ENCODE data around the gene WDR73. TPM values are rescaled to one million over a fixed set of nuclear protein-coding genes. Genes with fewer than 3 reads are reported as not detected.

The WDR73 gene
- total RNA-seq, 1 donor from 2014 or later, result 51.8 TPM

DNA sequence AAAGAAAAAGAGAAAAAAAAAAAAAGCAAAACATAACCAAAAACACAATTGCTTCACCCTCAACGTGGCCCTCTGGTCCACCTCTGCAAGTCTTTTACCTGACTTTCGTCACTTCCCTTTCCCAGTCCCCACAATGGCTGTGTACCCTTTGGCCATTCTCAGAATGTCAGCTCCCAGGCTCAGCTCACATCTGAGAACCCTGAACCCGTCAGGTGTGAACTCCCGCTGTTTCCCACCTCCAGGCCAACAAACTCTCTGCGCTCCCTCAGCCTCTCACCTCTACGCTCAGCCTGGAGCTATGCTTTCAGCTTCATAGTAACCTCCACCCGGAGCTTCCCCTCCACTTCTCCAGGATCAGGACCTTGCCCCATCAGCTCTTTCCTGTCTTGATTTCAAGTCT, 29.7 kb downstream of the WDR73 start:
- Mint-ChIP-seq H3K9me3 (peaks cover 20% of the 10 kb centered on the region), H3K27me3 (no peaks in the 10 kb centered on the region), H3K36me3 (peaks cover 54% of the 10 kb centered on the region), H3K27ac (no peak overlapping the region), H3K4me3 (no peak overlapping the region), H3K4me1 (ENCODE audit: unreplicated experiment) (no peaks in the 10 kb centered on the region)
- DNase-seq (ENCODE audit: extremely low spot score, unreplicated experiment), result no peak
- TF ChIP-seq, protein P1, sequence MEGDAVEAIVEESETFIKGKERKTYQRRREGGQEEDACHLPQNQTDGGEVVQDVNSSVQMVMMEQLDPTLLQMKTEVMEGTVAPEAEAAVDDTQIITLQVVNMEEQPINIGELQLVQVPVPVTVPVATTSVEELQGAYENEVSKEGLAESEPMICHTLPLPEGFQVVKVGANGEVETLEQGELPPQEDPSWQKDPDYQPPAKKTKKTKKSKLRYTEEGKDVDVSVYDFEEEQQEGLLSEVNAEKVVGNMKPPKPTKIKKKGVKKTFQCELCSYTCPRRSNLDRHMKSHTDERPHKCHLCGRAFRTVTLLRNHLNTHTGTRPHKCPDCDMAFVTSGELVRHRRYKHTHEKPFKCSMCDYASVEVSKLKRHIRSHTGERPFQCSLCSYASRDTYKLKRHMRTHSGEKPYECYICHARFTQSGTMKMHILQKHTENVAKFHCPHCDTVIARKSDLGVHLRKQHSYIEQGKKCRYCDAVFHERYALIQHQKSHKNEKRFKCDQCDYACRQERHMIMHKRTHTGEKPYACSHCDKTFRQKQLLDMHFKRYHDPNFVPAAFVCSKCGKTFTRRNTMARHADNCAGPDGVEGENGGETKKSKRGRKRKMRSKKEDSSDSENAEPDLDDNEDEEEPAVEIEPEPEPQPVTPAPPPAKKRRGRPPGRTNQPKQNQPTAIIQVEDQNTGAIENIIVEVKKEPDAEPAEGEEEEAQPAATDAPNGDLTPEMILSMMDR (conservative IDR thresholded peaks at IDR 0.05), result no peak

DNA sequence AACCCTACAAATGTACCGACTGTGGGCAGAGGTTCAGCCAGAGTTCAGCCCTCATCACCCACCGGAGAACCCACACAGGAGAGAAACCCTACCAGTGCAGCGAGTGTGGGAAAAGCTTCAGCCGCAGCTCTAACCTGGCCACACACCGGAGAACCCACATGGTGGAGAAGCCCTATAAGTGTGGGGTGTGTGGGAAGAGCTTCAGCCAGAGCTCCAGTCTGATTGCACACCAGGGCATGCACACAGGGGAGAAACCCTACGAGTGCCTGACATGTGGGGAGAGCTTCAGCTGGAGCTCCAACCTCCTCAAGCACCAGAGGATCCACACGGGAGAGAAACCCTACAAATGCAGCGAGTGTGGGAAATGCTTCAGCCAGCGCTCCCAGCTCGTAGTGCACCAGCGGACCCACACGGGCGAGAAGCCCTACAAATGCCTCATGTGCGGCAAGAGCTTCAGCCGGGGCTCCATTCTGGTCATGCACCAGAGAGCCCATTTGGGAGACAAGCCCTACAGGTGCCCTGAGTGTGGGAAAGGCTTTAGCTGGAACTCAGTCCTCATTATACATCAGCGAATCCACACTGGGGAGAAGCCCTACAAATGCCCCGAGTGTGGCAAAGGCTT, 32.6 kb downstream of the WDR73 start:
- Mint-ChIP-seq H3K4me3 (no peak overlapping the region), H3K27me3 (no peaks in the 10 kb centered on the region), H3K9me3 (peaks cover 20% of the 10 kb centered on the region), H3K4me1 (ENCODE audit: unreplicated experiment) (no peaks in the 10 kb centered on the region), H3K27ac (no peak overlapping the region), H3K36me3 (peaks cover 59% of the 10 kb centered on the region)
- TF ChIP-seq, protein P1 (conservative IDR thresholded peaks at IDR 0.05), result no peak
- no peak for DNase-seq (ENCODE audit: extremely low spot score, unreplicated experiment)

DNA sequence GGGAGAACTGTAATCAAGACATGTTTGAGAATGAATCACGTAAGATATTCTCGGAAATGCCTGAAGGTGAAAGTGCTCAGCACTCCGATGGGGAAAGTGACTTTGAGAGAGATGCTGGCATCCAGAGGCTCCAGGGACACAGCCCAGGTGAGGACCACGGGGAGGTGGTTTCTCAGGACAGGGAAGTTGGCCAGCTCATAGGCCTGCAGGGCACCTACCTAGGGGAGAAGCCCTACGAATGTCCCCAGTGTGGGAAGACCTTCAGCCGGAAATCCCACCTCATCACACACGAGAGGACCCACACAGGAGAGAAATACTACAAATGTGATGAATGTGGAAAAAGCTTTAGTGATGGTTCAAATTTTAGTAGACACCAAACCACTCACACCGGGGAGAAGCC, 33.5 kb downstream of the WDR73 start:
- DNase-seq (ENCODE audit: extremely low spot score, unreplicated experiment), result no peak
- no peaks in the 10 kb centered on the region for H3K27me3 Mint-ChIP-seq
- no peaks in the 10 kb centered on the region for H3K4me1 Mint-ChIP-seq (ENCODE audit: unreplicated experiment)
- peaks cover 61% of the 10 kb centered on the region for H3K36me3 Mint-ChIP-seq
- no peak overlapping the region for H3K27ac Mint-ChIP-seq
- peaks cover 20% of the 10 kb centered on the region for H3K9me3 Mint-ChIP-seq
- TF ChIP-seq, protein P1 (conservative IDR thresholded peaks at IDR 0.05), result no peak
- no peak overlapping the region for H3K4me3 Mint-ChIP-seq

DNA sequence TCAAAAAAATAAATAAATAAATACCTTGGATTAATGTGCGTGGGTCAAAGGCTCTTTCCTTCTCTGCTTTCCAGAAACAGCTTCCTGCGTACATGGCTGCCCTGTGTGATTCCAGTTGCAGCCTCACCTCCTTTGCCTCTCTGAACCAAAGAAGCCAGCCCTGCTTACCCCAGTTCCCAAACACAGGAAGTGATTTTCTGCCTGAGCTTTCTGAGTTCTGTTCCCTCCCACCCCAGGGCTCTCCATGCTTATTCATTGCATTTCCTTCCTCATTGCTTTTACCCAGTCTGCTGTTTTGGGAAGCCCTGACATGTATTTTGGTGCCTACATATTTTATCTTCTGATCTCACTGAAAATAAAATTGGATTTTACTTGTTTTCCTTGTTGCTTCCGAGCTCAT, 37.8 kb downstream of the WDR73 start:
- H3K4me1 Mint-ChIP-seq (ENCODE audit: unreplicated experiment), result no peaks in the 10 kb centered on the region
- TF ChIP-seq, protein P1 (conservative IDR thresholded peaks at IDR 0.05), result no peak
- DNase-seq (ENCODE audit: extremely low spot score, unreplicated experiment), result no peak
- H3K27ac Mint-ChIP-seq, result no peak overlapping the region
- H3K9me3 Mint-ChIP-seq, result peaks cover 13% of the 10 kb centered on the region
- H3K27me3 Mint-ChIP-seq, result no peaks in the 10 kb centered on the region
- peaks cover 52% of the 10 kb centered on the region for H3K36me3 Mint-ChIP-seq
- H3K4me3 Mint-ChIP-seq, result no peak overlapping the region

DNA sequence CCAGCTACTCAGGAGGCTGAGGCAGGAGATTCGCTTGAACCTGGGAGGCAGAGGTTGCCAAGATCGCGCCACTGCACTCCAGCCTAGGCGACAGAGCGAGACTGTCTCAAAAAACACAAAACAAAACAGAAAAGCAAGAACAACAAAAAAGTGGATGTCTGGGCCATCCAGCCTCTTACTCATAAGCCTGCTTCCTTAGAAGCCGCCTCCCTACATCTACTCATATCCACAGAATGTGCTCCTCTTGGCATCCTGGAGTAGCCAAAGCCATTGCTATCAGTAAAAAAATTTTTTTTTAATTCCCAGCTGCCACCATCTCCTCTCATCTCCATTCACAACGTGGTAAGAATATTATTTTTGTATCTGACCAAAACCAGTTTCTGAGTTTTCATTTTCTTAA, 42.5 kb downstream of the WDR73 start:
- DNase-seq (ENCODE audit: extremely low spot score, unreplicated experiment), result no peak
- no peaks in the 10 kb centered on the region for H3K27me3 Mint-ChIP-seq
- H3K27ac Mint-ChIP-seq, result no peak overlapping the region
- peaks cover 56% of the 10 kb centered on the region for H3K36me3 Mint-ChIP-seq
- H3K4me1 Mint-ChIP-seq (ENCODE audit: unreplicated experiment), result peaks cover 12% of the 10 kb centered on the region
- no peak overlapping the region for H3K4me3 Mint-ChIP-seq
- H3K9me3 Mint-ChIP-seq, result no peaks in the 10 kb centered on the region
- TF ChIP-seq, protein P1 (conservative IDR thresholded peaks at IDR 0.05), result no peak
